ENCODE data around the gene ZNF792.

GRCh38 chr19:35006342-35006998 lies 42.4 kb upstream of the ZNF792 start:
- TF ChIP-seq CTCF (IDR thresholded peaks at IDR 0.05; ENCODE audit: low read length) (no peak), EZH2 (IDR thresholded peaks at IDR 0.05; ENCODE audit: borderline replicate concordance, low read length) (no peak)
